OCI-LY3 (cell line): ENCODE measurements around the gene OR52E4.

Experiments used
- EZH2phosphoT487 ChIP-seq: fragments of 200-600 bp; shearing (Covaris generic); IDR thresholded peaks from 2 replicates; pipeline ENCODE4 v1.6.1; 2018; ENCODE audit warnings: antibody characterized with exemption, mixed run types, low read depth
- TF ChIP-seq, protein P1 (sequence below): fragments of 200-600, 300-600 bp; sonication (generic); IDR thresholded peaks from 2 replicates; pipeline ENCODE4 v1.5.1; 2014; ENCODE audit warnings: antibody characterized with exemption, low read length, low read depth

DNA sequence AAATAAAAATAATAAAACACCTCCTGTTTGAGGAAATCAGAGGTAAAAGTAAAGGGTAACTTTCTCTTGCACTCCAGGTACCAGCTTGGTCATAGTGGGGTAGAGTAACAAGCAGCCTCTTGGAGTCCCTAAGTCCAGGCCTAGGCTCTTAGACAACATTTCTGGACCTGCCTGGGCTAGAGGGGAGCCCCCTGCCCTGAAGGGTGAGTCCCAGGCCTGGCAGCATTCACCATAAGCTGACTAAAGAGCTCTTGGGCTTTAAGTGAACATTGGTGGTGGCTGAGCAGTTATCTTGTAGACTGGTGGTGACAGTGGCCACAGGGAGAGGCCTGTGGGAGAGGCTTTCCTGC is 43.0 kb downstream of the OR52E4 start:
- TF ChIP-seq, protein P1, sequence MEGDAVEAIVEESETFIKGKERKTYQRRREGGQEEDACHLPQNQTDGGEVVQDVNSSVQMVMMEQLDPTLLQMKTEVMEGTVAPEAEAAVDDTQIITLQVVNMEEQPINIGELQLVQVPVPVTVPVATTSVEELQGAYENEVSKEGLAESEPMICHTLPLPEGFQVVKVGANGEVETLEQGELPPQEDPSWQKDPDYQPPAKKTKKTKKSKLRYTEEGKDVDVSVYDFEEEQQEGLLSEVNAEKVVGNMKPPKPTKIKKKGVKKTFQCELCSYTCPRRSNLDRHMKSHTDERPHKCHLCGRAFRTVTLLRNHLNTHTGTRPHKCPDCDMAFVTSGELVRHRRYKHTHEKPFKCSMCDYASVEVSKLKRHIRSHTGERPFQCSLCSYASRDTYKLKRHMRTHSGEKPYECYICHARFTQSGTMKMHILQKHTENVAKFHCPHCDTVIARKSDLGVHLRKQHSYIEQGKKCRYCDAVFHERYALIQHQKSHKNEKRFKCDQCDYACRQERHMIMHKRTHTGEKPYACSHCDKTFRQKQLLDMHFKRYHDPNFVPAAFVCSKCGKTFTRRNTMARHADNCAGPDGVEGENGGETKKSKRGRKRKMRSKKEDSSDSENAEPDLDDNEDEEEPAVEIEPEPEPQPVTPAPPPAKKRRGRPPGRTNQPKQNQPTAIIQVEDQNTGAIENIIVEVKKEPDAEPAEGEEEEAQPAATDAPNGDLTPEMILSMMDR = no peak
- no peak for TF ChIP-seq EZH2phosphoT487
